Amniotic epithelial cell (primary cell): ENCODE measurements around the gene CTSZ.
"Not testable (repeated sequence)": the region's sequence is repeated elsewhere in the genome, so short reads cannot be mapped to it uniquely, and the experiment has no call there.

Source experiments
- DNase-seq: peaks from one replicate; pipeline ENCODE4 v3.0.0-alpha.2; 2010; ENCODE audit warnings: low read depth

The CTSZ gene

GRCh38 chr20:58978351-58979190, 28.5 kb downstream of the CTSZ start:
- no peak for DNase-seq

GRCh38 chr20:58976061-58976730, 30.9 kb downstream of the CTSZ start:
- no peak for DNase-seq

- no peak for DNase-seq
These were observed 31.7 kb downstream of the CTSZ start for GRCh38 chr20:58975353-58975752.

GRCh38 chr20:58973866-58974265, 33.2 kb downstream of the CTSZ start:
- no peak for DNase-seq

- no peak for DNase-seq
These were observed 33.9 kb downstream of the CTSZ start for GRCh38 chr20:58973179-58973578.

GRCh38 chr20:58971429-58971828, 35.6 kb downstream of the CTSZ start:
- DNase-seq = no peak

GRCh38 chr20:58970146-58970545, 36.9 kb downstream of the CTSZ start:
- no peak for DNase-seq

- DNase-seq = no peak
These were observed 37.6 kb downstream of the CTSZ start for GRCh38 chr20:58969439-58969838.

- DNase-seq = no peak
These were observed 39.2 kb downstream of the CTSZ start for GRCh38 chr20:58967652-58968429.

- no peak for DNase-seq
These were observed 41.6 kb downstream of the CTSZ start for GRCh38 chr20:58965270-58966064.

- not testable (repeated sequence) for DNase-seq
These were observed 43.1 kb downstream of the CTSZ start for GRCh38 chr20:58963922-58964321.

GRCh38 chr20:58963060-58963584, 43.9 kb downstream of the CTSZ start:
- peak; percentile 29 for DNase-seq

- peak; percentile 66 for DNase-seq
These were observed 47.4 kb downstream of the CTSZ start for GRCh38 chr20:58959652-58960051.

- DNase-seq = no peak
These were observed 51.0 kb downstream of the CTSZ start for GRCh38 chr20:58956078-58956477.

GRCh38 chr20:58953050-58953449, 54.0 kb downstream of the CTSZ start:
- DNase-seq = no peak

- peak; percentile 5 for DNase-seq
These were observed 56.5 kb downstream of the CTSZ start for GRCh38 chr20:58950603-58951002.

- not testable (repeated sequence) for DNase-seq
These were observed 59.2 kb downstream of the CTSZ start for GRCh38 chr20:58947797-58948388.

- DNase-seq = no peak
These were observed 61.0 kb downstream of the CTSZ start for GRCh38 chr20:58945965-58946631.
